Gastrocnemius medialis (tissue), 4 donors: ENCODE results near the gene RBX1. TPM values are rescaled to one million over a fixed set of nuclear protein-coding genes. Genes with fewer than 3 reads are reported as not detected.

Experiments used
- ATAC-seq, 2 donors: fragments of 150-250 bp; one replicate each; pipeline ENCODE4 v1.9.1; 2016
- DNase-seq, 2 donors: peaks; one replicate each; pipeline ENCODE4 v3.0.0-alpha.2; 2019
- H3K27ac ChIP-seq, 4 donors: fragments of 200-600 bp; sonication (generic); 1 replicate in 1 of 4; 2 replicates in 3 of 4; pipeline ENCODE4 v1.5.1; 2016 to 2018; ENCODE audit warnings: mild to moderate bottlenecking in 2 of 4, moderate library complexity in 1 of 4
- H3K27me3 ChIP-seq, 3 donors: fragments of 200-600 bp; sonication (generic) in 2 of 3; 1 replicate in 1 of 3; 2 replicates in 2 of 3; pipeline versions ENCODE4 v1.5.1 to v1.6.0; 2016 to 2019; ENCODE audit warnings: mild to moderate bottlenecking in 1 of 3, moderate library complexity in 1 of 3
- H3K36me3 ChIP-seq, 2 donors: fragments of 200-600 bp; sonication (generic) in 1 of 2; one replicate each; pipeline ENCODE4 v1.5.1; 2017 to 2018
- H3K4me1 ChIP-seq, 2 donors: fragments of 200-600 bp; sonication (generic) in 1 of 2; one replicate each; pipeline ENCODE4 v1.5.1; 2016 to 2017; ENCODE audit warnings: mild to moderate bottlenecking in 2 of 2
- H3K4me3 ChIP-seq, 4 donors: fragments of 200-600 bp; sonication (generic) in 3 of 4; 1 replicate in 1 of 4; 2 replicates in 3 of 4; pipeline ENCODE4 v1.5.1; 2016 to 2019; ENCODE audit warnings: mild to moderate bottlenecking in 2 of 4
- H3K9me3 ChIP-seq, 3 donors: fragments of 200-600 bp; sonication (generic) in 2 of 3; 1 replicate in 1 of 3; 2 replicates in 2 of 3; pipeline ENCODE4 v1.5.1; 2016 to 2019
- POLR2A ChIP-seq, 2 donors: fragments of 450-650 bp; IDR thresholded peaks; one replicate each; pipeline ENCODE4 v1.6.1; 2017; ENCODE audit warnings: antibody characterized with exemption in 2 of 2, mild to moderate bottlenecking in 2 of 2, moderate library complexity in 2 of 2
- in situ Hi-C, 4 donors: fragments of 200-750 bp; cut with MboI; loops; one replicate each; pipeline versions ENCODE4 v1.15.0 to v1.8.0; 2017; ENCODE audit warnings: low sequenced_read_pairs in 4 of 4
- intact Hi-C: fragments of 100-400 bp; cut with DNase I; formaldehyde crosslinking; loops from one replicate; pipeline ENCODE4 v1.15.1; 2023; ENCODE audit warnings: low total_unique reads
- total RNA-seq, 4 donors: library from RNA; depleted of rRNA; stranded (reverse); fragments of >200 nt; gene quantifications; one replicate each; pipeline versions ENCODE4 v1.1.0 to v1.2.3, GENCODE V29; 2016
- TF ChIP-seq, protein P1 (sequence below), 5 experiments: fragments of 450-650 bp in 3 of 5; fragments of 200-600 bp in 2 of 5; sonication (generic) in 2 of 5; IDR thresholded peaks in 4 of 5; conservative IDR thresholded peaks in 1 of 5; 1 replicate in 4 of 5; 2 replicates in 1 of 5; pipeline ENCODE4 v1.5.1; 2016 to 2019; ENCODE audit warnings: antibody characterized with exemption in 5 of 5, mild to moderate bottlenecking in 3 of 5, moderate library complexity in 3 of 5

Gene RBX1
- total RNA-seq, 4 donors from 2014 or later, result 36.1 to 53.0 (median 46.7) TPM

DNA sequence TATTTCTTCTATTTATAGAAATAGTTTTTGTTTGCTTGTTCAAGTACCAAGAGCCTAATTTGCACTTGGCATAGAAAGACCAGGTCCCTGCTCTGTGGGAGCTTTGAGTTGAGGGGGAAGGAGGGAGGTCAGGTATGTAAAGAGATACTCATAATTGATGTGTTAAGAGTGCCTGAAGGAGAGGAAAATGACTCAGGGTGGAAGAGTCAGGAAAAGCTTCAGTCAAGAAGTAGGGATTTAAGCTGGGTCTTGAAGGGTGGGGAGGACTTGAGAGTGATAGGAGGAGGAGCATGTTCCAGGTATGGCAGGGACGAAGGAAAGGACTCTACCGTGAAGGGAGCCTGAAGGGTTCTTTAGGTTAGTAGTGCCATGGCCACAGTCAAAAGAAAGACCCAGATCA is 9.0 kb downstream of the RBX1 start:
- Histone ChIP-seq H3K36me3 (peaks cover 0 to 45% of the 10 kb centered on the region in 2 donors), H3K4me1 (no peaks in the 10 kb centered on the region), H3K27me3 (no peaks in the 10 kb centered on the region), H3K9me3 (no peaks in the 10 kb centered on the region), H3K4me3 (no peak overlapping the region), H3K27ac (no peak overlapping the region)
- DNase-seq (no peak), ATAC-seq (no peak)
- intact Hi-C loops, result no loop called here
- in situ Hi-C loops, result no loop called here
- TF ChIP-seq, protein P1, sequence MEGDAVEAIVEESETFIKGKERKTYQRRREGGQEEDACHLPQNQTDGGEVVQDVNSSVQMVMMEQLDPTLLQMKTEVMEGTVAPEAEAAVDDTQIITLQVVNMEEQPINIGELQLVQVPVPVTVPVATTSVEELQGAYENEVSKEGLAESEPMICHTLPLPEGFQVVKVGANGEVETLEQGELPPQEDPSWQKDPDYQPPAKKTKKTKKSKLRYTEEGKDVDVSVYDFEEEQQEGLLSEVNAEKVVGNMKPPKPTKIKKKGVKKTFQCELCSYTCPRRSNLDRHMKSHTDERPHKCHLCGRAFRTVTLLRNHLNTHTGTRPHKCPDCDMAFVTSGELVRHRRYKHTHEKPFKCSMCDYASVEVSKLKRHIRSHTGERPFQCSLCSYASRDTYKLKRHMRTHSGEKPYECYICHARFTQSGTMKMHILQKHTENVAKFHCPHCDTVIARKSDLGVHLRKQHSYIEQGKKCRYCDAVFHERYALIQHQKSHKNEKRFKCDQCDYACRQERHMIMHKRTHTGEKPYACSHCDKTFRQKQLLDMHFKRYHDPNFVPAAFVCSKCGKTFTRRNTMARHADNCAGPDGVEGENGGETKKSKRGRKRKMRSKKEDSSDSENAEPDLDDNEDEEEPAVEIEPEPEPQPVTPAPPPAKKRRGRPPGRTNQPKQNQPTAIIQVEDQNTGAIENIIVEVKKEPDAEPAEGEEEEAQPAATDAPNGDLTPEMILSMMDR (IDR thresholded peaks at IDR 0.05 in 4 of 5, conservative IDR thresholded peaks at IDR 0.05 in 1 of 5), result no peak
- no peak for TF ChIP-seq POLR2A (IDR thresholded peaks at IDR 0.05)

DNA sequence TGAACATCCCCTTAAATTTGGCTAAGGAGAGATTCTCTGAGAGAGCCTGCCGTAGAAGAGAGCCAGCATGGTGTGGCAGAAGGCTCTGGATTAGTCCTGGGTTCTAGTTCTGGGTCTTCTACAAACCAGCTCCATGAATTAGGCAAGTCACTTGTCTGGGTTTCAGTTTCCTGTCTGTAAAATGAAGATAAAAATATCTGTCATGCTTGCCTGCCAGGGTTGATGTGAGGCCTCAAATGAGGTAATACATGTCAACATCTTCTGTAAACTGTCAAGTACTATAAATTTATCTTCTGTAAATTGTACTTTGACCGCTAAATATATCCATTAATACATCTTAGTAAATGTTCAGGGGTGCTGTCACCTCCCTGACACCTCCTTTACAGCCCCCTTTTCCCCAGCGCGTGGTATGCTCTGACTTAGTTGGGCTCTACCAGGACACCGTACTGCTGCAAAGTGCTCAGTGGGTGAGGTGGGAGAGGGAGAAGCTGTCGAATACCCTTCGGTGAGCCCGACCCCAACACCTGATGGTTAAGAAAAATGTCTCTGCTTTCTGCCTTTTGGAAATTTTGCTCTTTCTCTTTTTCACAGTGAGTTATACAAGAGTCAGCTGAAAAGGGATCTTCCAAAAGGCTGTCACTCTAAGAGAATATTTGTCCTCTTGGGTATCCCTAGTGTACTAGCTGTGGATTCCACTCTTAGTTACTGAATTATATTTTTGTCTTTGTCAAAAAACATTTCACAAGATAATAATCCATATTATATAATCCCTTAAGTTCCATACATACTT is 15.0 kb downstream of the RBX1 start:
- Histone ChIP-seq H3K9me3 (no peaks in the 10 kb centered on the region), H3K27me3 (no peaks in the 10 kb centered on the region), H3K36me3 (peaks cover 0 to 79% of the 10 kb centered on the region in 2 donors), H3K4me3 (no peak overlapping the region), H3K4me1 (peaks cover 8 to 9% of the 10 kb centered on the region in 2 donors), H3K27ac (peak overlapping the region; percentile 30 to 48 (median 42))
- DNase-seq (no peak), ATAC-seq (peak; percentile 39 to 91)
- TF ChIP-seq POLR2A (IDR thresholded peaks at IDR 0.05), result no peak
- TF ChIP-seq, protein P1 (IDR thresholded peaks at IDR 0.05 in 4 of 5, conservative IDR thresholded peaks at IDR 0.05 in 1 of 5), result no peak
- intact Hi-C loops (no loop called here), in situ Hi-C loops (no loop called here)

DNA sequence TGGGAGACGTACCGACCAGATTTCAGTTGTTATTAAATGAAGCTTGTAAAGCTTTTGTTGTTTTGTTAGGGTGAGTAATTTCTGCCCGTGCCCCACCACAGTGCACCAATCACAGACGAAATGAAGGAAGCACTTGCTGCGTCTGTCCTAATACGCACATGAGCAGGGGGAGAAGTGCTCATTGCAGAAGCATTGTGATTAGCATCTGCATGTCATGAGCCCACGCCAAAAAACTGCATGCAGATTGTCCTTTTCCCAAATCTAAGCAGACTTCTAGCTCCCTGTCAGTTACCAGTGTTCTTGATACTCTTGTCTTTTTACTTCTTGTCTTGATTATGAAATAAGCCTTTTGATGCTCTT is 15.5 kb downstream of the RBX1 start:
- intact Hi-C loops (no loop called here), in situ Hi-C loops (no loop called here)
- H3K4me1 ChIP-seq, result peaks cover 8 to 9% of the 10 kb centered on the region in 2 donors
- ATAC-seq (no peak), DNase-seq (no peak)
- TF ChIP-seq, protein P1 (IDR thresholded peaks at IDR 0.05 in 4 of 5, conservative IDR thresholded peaks at IDR 0.05 in 1 of 5), result no peak
- TF ChIP-seq POLR2A (IDR thresholded peaks at IDR 0.05), result no peak
- peaks cover 0 to 84% of the 10 kb centered on the region in 2 donors for H3K36me3 ChIP-seq
- no peaks in the 10 kb centered on the region for H3K27me3 ChIP-seq
- no peaks in the 10 kb centered on the region for H3K9me3 ChIP-seq
- H3K27ac ChIP-seq, result no peak overlapping the region
- no peak overlapping the region for H3K4me3 ChIP-seq

DNA sequence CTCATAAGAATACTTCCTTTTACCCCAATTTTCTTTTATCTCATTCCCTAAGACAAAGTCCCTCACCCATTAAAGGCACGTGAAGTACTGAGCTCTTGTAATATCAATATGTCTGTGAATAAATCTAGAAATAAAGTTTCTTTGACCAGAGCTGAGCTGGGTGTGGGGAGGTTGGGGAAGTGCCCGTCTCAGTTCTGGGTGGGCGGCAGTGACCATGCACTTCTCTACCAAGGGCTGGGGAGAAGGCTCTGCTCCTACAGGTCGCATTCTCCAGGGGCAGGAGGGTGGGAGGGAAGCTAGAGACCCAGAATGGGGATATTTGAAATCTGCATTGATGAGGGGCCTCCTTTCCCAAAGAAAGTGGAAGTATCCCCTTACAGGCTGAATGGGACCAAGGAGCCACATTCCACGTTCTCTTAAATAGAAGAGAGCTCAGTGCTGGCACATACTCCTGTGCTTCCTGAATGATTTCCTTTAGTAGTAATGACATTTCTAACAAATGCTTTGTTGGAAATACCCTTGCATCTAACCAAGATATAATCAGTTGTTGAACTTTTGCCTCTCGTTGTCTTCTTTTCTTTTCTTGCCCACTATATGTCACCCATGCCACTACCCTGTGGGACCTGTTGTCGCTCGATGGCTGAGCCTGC is 16.1 kb downstream of the RBX1 start:
- Histone ChIP-seq H3K4me3 (no peak overlapping the region), H3K36me3 (peaks cover 0 to 82% of the 10 kb centered on the region in 2 donors), H3K4me1 (peaks cover 8 to 9% of the 10 kb centered on the region in 2 donors), H3K9me3 (no peaks in the 10 kb centered on the region), H3K27me3 (no peaks in the 10 kb centered on the region), H3K27ac (no peak overlapping the region)
- TF ChIP-seq, protein P1 (IDR thresholded peaks at IDR 0.05 in 4 of 5, conservative IDR thresholded peaks at IDR 0.05 in 1 of 5), result no peak
- no peak for TF ChIP-seq POLR2A (IDR thresholded peaks at IDR 0.05)
- DNase-seq (no peak), ATAC-seq (no peak)
- in situ Hi-C loops (no loop called here), intact Hi-C loops (no loop called here)
